Prostate gland (tissue), 2 donors: Measurements from ENCODE around the gene RNF123.
A peak's percentile ranks its signal among the peaks of the same experiment; 100 is the strongest.

Experiments used
- POLR2A ChIP-seq: fragments of 450-650 bp; IDR thresholded peaks from one replicate; pipeline ENCODE4 v1.6.1; 2016; ENCODE audit warnings: antibody characterized with exemption, mild to moderate bottlenecking
- POLR2AphosphoS5 ChIP-seq: sonication (generic); formaldehyde crosslinking; IDR thresholded peaks from one replicate; pipeline ENCODE4 v1.6.1; 2017; ENCODE audit warnings: antibody characterized with exemption
- TF ChIP-seq, protein P1 (sequence below), 4 experiments: fragments of 200-600 bp in 2 of 4; fragments of 450-650 bp in 2 of 4; sonication (generic) in 2 of 4; IDR thresholded peaks; 1 replicate in 3 of 4; 2 replicates in 1 of 4; pipeline ENCODE4 v1.5.1; 2016 to 2019; ENCODE audit warnings: antibody characterized with exemption in 4 of 4, mild to moderate bottlenecking in 2 of 4, moderate library complexity in 2 of 4

DNA sequence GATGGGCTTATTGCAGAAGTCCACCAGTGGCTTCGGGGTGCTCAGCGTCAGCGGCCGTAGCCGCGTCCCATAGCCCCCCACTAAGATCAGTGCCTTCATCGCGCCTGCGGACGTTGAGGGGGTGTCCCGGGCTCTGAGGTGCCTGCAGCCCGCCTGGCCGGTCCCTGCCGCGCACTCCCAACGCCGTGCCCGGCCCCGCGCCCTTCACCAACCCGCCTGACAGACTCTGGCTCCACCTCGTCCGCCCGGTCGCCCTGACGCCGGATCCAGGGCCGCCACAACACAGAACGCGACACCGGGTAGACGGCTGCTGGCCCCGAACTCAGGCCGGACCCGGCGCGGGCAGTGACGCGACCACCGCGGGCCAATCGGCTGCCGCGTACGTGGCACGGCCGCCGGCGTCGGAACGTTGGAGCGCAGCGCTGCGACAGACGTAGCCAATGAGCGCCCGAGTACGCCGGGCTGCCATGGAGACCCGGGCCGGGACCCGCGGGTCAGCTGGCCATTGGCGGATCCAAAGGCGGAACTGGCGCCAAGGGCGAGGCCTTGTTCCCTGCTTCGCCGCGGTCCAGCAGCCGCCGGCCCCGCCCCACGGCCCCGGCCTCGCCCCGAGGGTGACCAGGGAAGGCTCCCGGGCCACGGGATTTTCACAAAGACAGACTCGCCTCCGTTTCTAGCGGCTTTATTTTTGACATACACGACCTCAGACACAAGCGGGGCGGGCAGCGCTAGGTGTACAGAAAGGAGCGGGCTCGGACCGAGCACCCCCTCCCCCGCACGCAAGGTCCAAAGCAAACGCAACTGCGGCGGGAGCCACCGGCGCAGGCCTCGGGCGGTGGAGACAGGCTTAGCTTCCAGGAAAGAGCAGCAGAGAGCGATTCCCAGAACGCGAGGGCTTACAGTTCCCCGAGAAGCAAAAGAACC is 34.5 kb downstream of the RNF123 start, which contains the start of gene GMPPB:
- peak; percentile 66 for TF ChIP-seq POLR2A
- TF ChIP-seq, protein P1, sequence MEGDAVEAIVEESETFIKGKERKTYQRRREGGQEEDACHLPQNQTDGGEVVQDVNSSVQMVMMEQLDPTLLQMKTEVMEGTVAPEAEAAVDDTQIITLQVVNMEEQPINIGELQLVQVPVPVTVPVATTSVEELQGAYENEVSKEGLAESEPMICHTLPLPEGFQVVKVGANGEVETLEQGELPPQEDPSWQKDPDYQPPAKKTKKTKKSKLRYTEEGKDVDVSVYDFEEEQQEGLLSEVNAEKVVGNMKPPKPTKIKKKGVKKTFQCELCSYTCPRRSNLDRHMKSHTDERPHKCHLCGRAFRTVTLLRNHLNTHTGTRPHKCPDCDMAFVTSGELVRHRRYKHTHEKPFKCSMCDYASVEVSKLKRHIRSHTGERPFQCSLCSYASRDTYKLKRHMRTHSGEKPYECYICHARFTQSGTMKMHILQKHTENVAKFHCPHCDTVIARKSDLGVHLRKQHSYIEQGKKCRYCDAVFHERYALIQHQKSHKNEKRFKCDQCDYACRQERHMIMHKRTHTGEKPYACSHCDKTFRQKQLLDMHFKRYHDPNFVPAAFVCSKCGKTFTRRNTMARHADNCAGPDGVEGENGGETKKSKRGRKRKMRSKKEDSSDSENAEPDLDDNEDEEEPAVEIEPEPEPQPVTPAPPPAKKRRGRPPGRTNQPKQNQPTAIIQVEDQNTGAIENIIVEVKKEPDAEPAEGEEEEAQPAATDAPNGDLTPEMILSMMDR (IDR thresholded peaks at IDR 0.05) = no peak
- peak; percentile 81 for TF ChIP-seq POLR2AphosphoS5
